ENCODE data around the gene REC8.

- TF ChIP-seq CTCF (IDR thresholded peaks at IDR 0.05), result no peak
- no peak for TF ChIP-seq POLR2A (IDR thresholded peaks at IDR 0.05)
These were observed 54.6 kb downstream of the REC8 start for GRCh38 chr14:24226473-24226872.

Measured in uterus (tissue), 2 donors.